Hepatocyte (in vitro differentiated cells): ENCODE results near the gene CLASP2.

Experiments
- CTCF ChIP-seq: fragments of 200-600 bp; sonication (generic); IDR thresholded peaks from 2 replicates; pipeline ENCODE4 v1.5.1; 2016; ENCODE audit warnings: antibody characterized with exemption, mild to moderate bottlenecking; ENCODE audit not compliant: poor library complexity
- EZH2 ChIP-seq: fragments of 200-600 bp; sonication (generic); IDR thresholded peaks from 2 replicates; pipeline ENCODE4 v1.6.1; 2016; ENCODE audit warnings: antibody characterized with exemption, mild to moderate bottlenecking, borderline replicate concordance
- EZH2phosphoT487 ChIP-seq: fragments of 200-600 bp; sonication (generic); IDR thresholded peaks from one replicate; pipeline ENCODE4 v1.6.1; 2018; ENCODE audit warnings: antibody characterized with exemption, mild to moderate bottlenecking, low read depth, moderate library complexity; ENCODE audit not compliant: unreplicated experiment, severe bottlenecking

- TF ChIP-seq CTCF (no peak), EZH2 (no peak), EZH2phosphoT487 (no peak)
Measured at GRCh38 chr3:33590541-33590940, 127.5 kb downstream of the CLASP2 start.
